SK-N-SH (cell line): ENCODE data around the gene RBBP7. TPM values are rescaled to one million over a fixed set of nuclear protein-coding genes. Genes with fewer than 3 reads are reported as not detected.

Source experiments
- CTCF ChIA-PET: fragments of 300-600, 350-600 bp; formaldehyde crosslinking; extraction: SDS; loops from one replicate; lab custom pipeline; 2021; lab: Yijun Ruan, JAX
- POLR2A ChIA-PET: fragments of 350-600 bp; sonication (Branson Sonifier 250); formaldehyde crosslinking; extraction: SDS; loops from one replicate; lab custom pipeline; 2020; ENCODE audit warnings: antibody characterized with exemption, inconsistent platforms; lab: Yijun Ruan, JAX
- DNase-seq: peaks from one replicate; pipeline ENCODE4 v3.0.0; 2012
- H2AFZ ChIP-seq: fragments of 200-600 bp; sonication (generic); 2 replicates; pipeline ENCODE4 v1.8.1; 2016; ENCODE audit warnings: antibody characterized with exemption, mild to moderate bottlenecking, low read depth
- H3F3A ChIP-seq: fragments of 200-600 bp; sonication (generic); replicated peaks from 2 replicates; pipeline ENCODE3; 2016; ENCODE audit warnings: antibody characterized with exemption, mild to moderate bottlenecking; ENCODE audit not compliant: insufficient read depth
- H3K27ac ChIP-seq, 2 experiments: fragments of 200-500 bp in 1 of 2; fragments of 200-600 bp in 1 of 2; sonication (Bioruptor generic) in 1 of 2; sonication (generic), shearing (Covaris generic) in 1 of 2; 2 replicates each; pipeline versions ENCODE4 v1.5.1 to v1.6.1; 2014 to 2016; ENCODE audit warnings: low read depth in 2 of 2, inconsistent platforms in 1 of 2, low read length in 1 of 2, mild to moderate bottlenecking in 1 of 2, mixed read lengths in 1 of 2
- H3K27me3 ChIP-seq: fragments of 200-600 bp; sonication (generic), shearing (Covaris generic); 2 replicates; pipeline ENCODE4 v1.6.1; 2016; ENCODE audit warnings: mixed run types; ENCODE audit not compliant: insufficient read depth
- H3K36me3 ChIP-seq, 2 experiments: fragments of 200-500 bp in 1 of 2; fragments of 200-600 bp in 1 of 2; sonication (Bioruptor generic) in 1 of 2; sonication (generic) in 1 of 2; replicated peaks in 1 of 2; 2 replicates each; pipeline versions ENCODE3 to v1.5.1; 2014 to 2016; ENCODE audit warnings: low read length in 1 of 2, mild to moderate bottlenecking in 1 of 2; ENCODE audit not compliant: insufficient read depth in 2 of 2, control insufficient read depth in 1 of 2
- H3K4me1 ChIP-seq, 2 experiments: fragments of 200-500 bp in 1 of 2; fragments of 200-600 bp in 1 of 2; sonication (Bioruptor generic) in 1 of 2; sonication (generic), shearing (Covaris generic) in 1 of 2; 2 replicates each; pipeline versions ENCODE4 v1.5.1 to v1.6.1; 2014 to 2016; ENCODE audit warnings: low read depth in 1 of 2, low read length in 1 of 2, mixed run types in 1 of 2; ENCODE audit not compliant: insufficient read depth in 2 of 2, control insufficient read depth in 1 of 2
- H3K4me2 ChIP-seq: fragments of 200-600 bp; sonication (generic), shearing (Covaris generic); 2 replicates; pipeline ENCODE4 v1.6.1; 2017; ENCODE audit warnings: mixed run types
- H3K4me3 ChIP-seq, 2 experiments: fragments of 200-500 bp in 1 of 2; fragments of 200-600 bp in 1 of 2; sonication (Bioruptor generic) in 1 of 2; sonication (generic), shearing (Covaris generic) in 1 of 2; 2 replicates each; pipeline versions ENCODE4 v1.5.1 to v1.8.1; 2014 to 2016; ENCODE audit warnings: low read depth in 2 of 2, inconsistent platforms in 1 of 2, low read length in 1 of 2, mild to moderate bottlenecking in 1 of 2, mixed read lengths in 1 of 2, moderate library complexity in 1 of 2
- H3K79me2 ChIP-seq: fragments of 200-600 bp; sonication (generic); 2 replicates; pipeline ENCODE4 v1.8.1; 2017; ENCODE audit warnings: mild to moderate bottlenecking; ENCODE audit not compliant: insufficient read depth
- H3K9ac ChIP-seq: fragments of 200-600 bp; sonication (generic); 2 replicates; pipeline ENCODE4 v1.6.1; 2017; ENCODE audit warnings: mixed run types
- H3K9me2 ChIP-seq: fragments of 200-600 bp; sonication (generic); 2 replicates; pipeline ENCODE4 v1.6.1; 2017; ENCODE audit warnings: mixed run types
- H3K9me3 ChIP-seq: fragments of 200-600 bp; sonication (generic); 2 replicates; pipeline ENCODE4 v1.6.1; 2017; ENCODE audit warnings: mixed run types, mild to moderate bottlenecking, moderate library complexity
- H4K20me1 ChIP-seq: fragments of 200-600 bp; sonication (generic); 2 replicates; pipeline ENCODE4 v1.6.1; 2017; ENCODE audit warnings: mild to moderate bottlenecking, mixed run types; ENCODE audit not compliant: insufficient read depth
- CHD2 ChIP-seq: fragments of 150-350 bp; IDR thresholded peaks from 2 replicates; pipeline ENCODE4 v1.6.1; 2018; ENCODE audit warnings: low read length; ENCODE audit not compliant: partially characterized antibody
- ELF1 ChIP-seq: IDR thresholded peaks from 2 replicates; pipeline ENCODE4 v1.4.0; 2012
- EP300 ChIP-seq, 2 experiments: IDR thresholded peaks; 2 replicates each; pipeline versions ENCODE4 v1.4.0 to v1.6.1; 2012; ENCODE audit warnings: borderline replicate concordance in 1 of 2, low read depth in 1 of 2, low read length in 1 of 2
- EZH2phosphoT487 ChIP-seq: fragments of 200-600 bp; sonication (generic); IDR thresholded peaks from 2 replicates; pipeline ENCODE4 v1.6.1; 2017; ENCODE audit warnings: low read depth, mixed run types, mild to moderate bottlenecking, antibody characterized with exemption, moderate library complexity, borderline replicate concordance
- FOXJ3 ChIP-seq: sonication (generic); formaldehyde crosslinking; IDR thresholded peaks from 2 replicates; pipeline ENCODE4 v1.5.1; 2020; ENCODE audit warnings: mild to moderate bottlenecking, missing genetic modification reagents
- GABPA ChIP-seq: IDR thresholded peaks from 2 replicates; pipeline ENCODE4 v1.4.0; 2012; ENCODE audit warnings: low read depth, mild to moderate bottlenecking
- IRF3 ChIP-seq: fragments of 150-350 bp; IDR thresholded peaks from 2 replicates; pipeline ENCODE4 v1.6.1; 2016; ENCODE audit warnings: mild to moderate bottlenecking, low read depth, low read length
- JUND ChIP-seq: IDR thresholded peaks from 2 replicates; pipeline ENCODE4 v1.4.0; 2012
- MAX ChIP-seq: IDR thresholded peaks from 2 replicates; pipeline ENCODE4 v1.4.0; 2012; ENCODE audit warnings: low read depth
- MEF2A ChIP-seq: IDR thresholded peaks from 2 replicates; pipeline ENCODE4 v1.4.0; 2012; ENCODE audit warnings: low read depth, borderline replicate concordance
- PBX3 ChIP-seq: IDR thresholded peaks from 2 replicates; pipeline ENCODE4; 2012
- POLR2AphosphoS5 ChIP-seq: IDR thresholded peaks from 2 replicates; pipeline ENCODE4 v1.6.1; 2012; ENCODE audit warnings: low read depth, low read length
- RAD21 ChIP-seq: IDR thresholded peaks from 2 replicates; pipeline ENCODE4 v1.6.1; 2012; ENCODE audit warnings: mild to moderate bottlenecking, low read length
- REST ChIP-seq: IDR thresholded peaks from 2 replicates; pipeline ENCODE4 v1.6.1; 2012; ENCODE audit warnings: mild to moderate bottlenecking, low read depth, low read length, moderate library complexity
- SMC3 ChIP-seq: IDR thresholded peaks from 2 replicates; pipeline ENCODE4 v1.6.1; 2012; ENCODE audit warnings: low read depth, low read length, improper control_type of control experiment
- TAF1 ChIP-seq: IDR thresholded peaks from 2 replicates; pipeline ENCODE4 v1.6.1; 2012; ENCODE audit warnings: low read depth, mild to moderate bottlenecking, low read length, moderate library complexity, borderline replicate concordance
- TCF12 ChIP-seq: IDR thresholded peaks from 2 replicates; pipeline ENCODE4 v1.4.0; 2012
- USF1 ChIP-seq: IDR thresholded peaks from 2 replicates; pipeline ENCODE4 v1.4.0; 2012; ENCODE audit warnings: low read depth, borderline replicate concordance
- YY1 ChIP-seq: IDR thresholded peaks from 2 replicates; pipeline ENCODE4 v1.4.0; 2012; ENCODE audit warnings: low read depth, mild to moderate bottlenecking
- ZBTB33 ChIP-seq: IDR thresholded peaks from 2 replicates; pipeline ENCODE4 v1.4.0; 2012; ENCODE audit warnings: low read depth, borderline replicate concordance
- WGBS: methylation state at CpG from one replicate; pipeline ENCODE4 v1.1.6; 2017; ENCODE audit warnings: low lambda C conversion rate; 5-methylcytosine and 5-hydroxymethylcytosine counted together
- polyA plus RNA-seq, 3 experiments: library from polyadenylated mRNA; depleted of rRNA; stranded (reverse); fragments of >200 nt; gene quantifications; 2 replicates each; pipeline ENCODE4 v1.2.3, GENCODE V29; 2012

RBBP7 gene
- polyA plus RNA-seq, 1 of the 3 experiments (the other 2 are of a cell fraction): 172 TPM

- TF ChIP-seq ZBTB33 (no peak), TAF1 (no peak), MEF2A (no peak), ELF1 (no peak), RAD21 (no peak), CHD2 (no peak)
Measured at GRCh38 chrX:16819634-16820033, 50.5 kb downstream of the RBBP7 start (continued).

- Histone ChIP-seq H3K4me3 (no peak overlapping the region), H3K4me2 (no peak overlapping the region), H3K9me2 (no peaks in the 10 kb centered on the region), H3K27ac (no peak overlapping the region), H3K27me3 (no peaks in the 10 kb centered on the region), H3K4me1 (no peaks in the 10 kb centered on the region), H3K36me3 (peaks cover 10 to 17% of the 10 kb centered on the region in 2 experiments), H3K79me2 (peaks cover 49% of the 10 kb centered on the region), H3K9me3 (no peaks in the 10 kb centered on the region), H2AFZ (no peak overlapping the region), H4K20me1 (no peaks in the 10 kb centered on the region), H3K9ac (no peak overlapping the region), H3F3A (peaks cover 3% of the 10 kb centered on the region)
- no peak for DNase-seq
- ChIA-PET POLR2A (no interaction called here), CTCF (interaction anchor here (2.7 kb wide), 1 partner anchor 12 kb away, joined by 9 read pairs; no protein-coding TSS in a partner anchor)
- no peak for TF ChIP-seq TCF12
- no peak for TF ChIP-seq ELF1
- no peak for TF ChIP-seq POLR2AphosphoS5
- TF ChIP-seq EP300 (IDR thresholded peaks at IDR 0.05; ENCODE audit: borderline replicate concordance in 1 of 2, low read depth in 1 of 2, low read length in 1 of 2): no peak
- no peak for TF ChIP-seq USF1
- no peak for TF ChIP-seq PBX3
- no peak for TF ChIP-seq IRF3
- TF ChIP-seq YY1: no peak
- no peak for TF ChIP-seq JUND
- no peak for TF ChIP-seq FOXJ3
- no peak for TF ChIP-seq GABPA
- TF ChIP-seq MAX: no peak
- no peak for TF ChIP-seq MEF2A
- TF ChIP-seq EZH2phosphoT487: no peak
- no peak for TF ChIP-seq REST
- no peak for TF ChIP-seq SMC3
- 100% methylated on average over 1 of the region's 1 CpG for WGBS
Measured at GRCh38 chrX:16814597-16814996, 55.6 kb downstream of the RBBP7 start.
